Upper lobe of right lung (tissue), 1 donor: ENCODE data around the gene FOXK1. TPM values are rescaled to one million over a fixed set of nuclear protein-coding genes. Genes with fewer than 3 reads are reported as not detected.
A peak's percentile ranks its signal among the peaks of the same experiment; 100 is the strongest.

Source experiments
- ATAC-seq: fragments of 200-7000 bp; cut with Tn5 transposase; one replicate; pipeline ENCODE4 v1.9.1; 2020; ENCODE audit warnings: mild to moderate bottlenecking, moderate library complexity
- DNase-seq: peaks from one replicate; pipeline ENCODE4 v3.0.0-alpha.2; 2020
- H3K27ac ChIP-seq: fragments of 200-600 bp; one replicate; pipeline ENCODE4 v1.8.0; 2022
- H3K27me3 ChIP-seq: fragments of 200-600 bp; one replicate; pipeline ENCODE4 v1.8.0; 2022; ENCODE audit warnings: mild to moderate bottlenecking
- H3K36me3 ChIP-seq: fragments of 200-600 bp; one replicate; pipeline ENCODE4 v1.8.0; 2022
- H3K4me1 ChIP-seq: fragments of 200-600 bp; one replicate; pipeline ENCODE4 v1.8.0; 2022
- H3K4me3 ChIP-seq: fragments of 200-600 bp; one replicate; pipeline ENCODE4 v1.8.0; 2022; ENCODE audit warnings: mild to moderate bottlenecking
- H3K9me3 ChIP-seq: fragments of 200-600 bp; one replicate; pipeline ENCODE4 v1.8.0; 2022
- CTCF ChIP-seq: fragments of 200-600 bp; IDR thresholded peaks from one replicate; pipeline ENCODE4 v1.8.0; 2022; ENCODE audit warnings: antibody characterized with exemption
- intact Hi-C: fragments of 100-400 bp; cut with DNase I; formaldehyde crosslinking; loops from one replicate; pipeline ENCODE4 v1.11.0; 2022
- total RNA-seq: library from RNA; stranded (reverse); fragmentation: NEBNext Ultra II Directional; extraction: Animal tissue kit (Norgen Biotek cat#: 25700); gene quantifications from one replicate; pipeline ENCODE4 v1.2.1, GENCODE V29; 2021
- donor health status: DM: no; HTN: yes; CAD: no; lungs with severe emphysema.

FOXK1 gene
- total RNA-seq, 1 donor from 2014 or later, result 33.3 TPM

GRCh38 chr7:4698707-4699275 lies 16.7 kb downstream of the FOXK1 start:
- Histone ChIP-seq H3K4me3 (no peak overlapping the region), H3K4me1 (peaks cover 37% of the 10 kb centered on the region), H3K9me3 (no peaks in the 10 kb centered on the region), H3K36me3 (no peaks in the 10 kb centered on the region), H3K27me3 (no peaks in the 10 kb centered on the region), H3K27ac (no peak overlapping the region)
- intact Hi-C loops, result no loop called here
- DNase-seq, result no peak
- ATAC-seq, result no peak
- no peak for TF ChIP-seq CTCF

- Histone ChIP-seq H3K27me3 (no peaks in the 10 kb centered on the region), H3K4me1 (peaks cover 32% of the 10 kb centered on the region), H3K36me3 (no peaks in the 10 kb centered on the region), H3K27ac (no peak overlapping the region), H3K4me3 (no peak overlapping the region), H3K9me3 (no peaks in the 10 kb centered on the region)
- no peak for TF ChIP-seq CTCF
- DNase-seq (no peak), ATAC-seq (peak; percentile 44)
- intact Hi-C loops, result no loop called here
These were observed 17.7 kb downstream of the FOXK1 start for GRCh38 chr7:4699841-4700240.

- H3K27me3 ChIP-seq, result no peaks in the 10 kb centered on the region
- intact Hi-C loops, result no loop called here
- H3K4me3 ChIP-seq, result no peak overlapping the region
- peaks cover 26% of the 10 kb centered on the region for H3K4me1 ChIP-seq
- DNase-seq, result no peak
- TF ChIP-seq CTCF, result no peak
- no peaks in the 10 kb centered on the region for H3K36me3 ChIP-seq
- H3K27ac ChIP-seq, result peak overlapping the region; percentile 39
- peak; percentile 49 for ATAC-seq
- no peaks in the 10 kb centered on the region for H3K9me3 ChIP-seq
These were observed 18.6 kb downstream of the FOXK1 start for GRCh38 chr7:4700577-4701235.

GRCh38 chr7:4702961-4703512 lies 20.9 kb downstream of the FOXK1 start:
- no peak for TF ChIP-seq CTCF
- no peak overlapping the region for H3K27ac ChIP-seq
- no peaks in the 10 kb centered on the region for H3K36me3 ChIP-seq
- intact Hi-C loops, result no loop called here
- ATAC-seq, result no peak
- DNase-seq, result no peak
- no peak overlapping the region for H3K4me3 ChIP-seq
- H3K4me1 ChIP-seq, result peaks cover 48% of the 10 kb centered on the region
- no peaks in the 10 kb centered on the region for H3K27me3 ChIP-seq
- H3K9me3 ChIP-seq, result no peaks in the 10 kb centered on the region

- DNase-seq (no peak), ATAC-seq (no peak)
- intact Hi-C loops, result no loop called here
- Histone ChIP-seq H3K27ac (no peak overlapping the region), H3K4me3 (no peak overlapping the region), H3K27me3 (no peaks in the 10 kb centered on the region), H3K36me3 (no peaks in the 10 kb centered on the region), H3K9me3 (no peaks in the 10 kb centered on the region), H3K4me1 (peaks cover 52% of the 10 kb centered on the region)
- no peak for TF ChIP-seq CTCF
These were observed 21.4 kb downstream of the FOXK1 start for GRCh38 chr7:4703532-4703931.
